HG03060 (cell line): ENCODE data around the gene DDX1.

Experiments used
- ATAC-seq: cut with Tn5 transposase; IDR thresholded peaks from one replicate; pipeline ENCODE4 v1.9.1; 2021; ENCODE audit warnings: low read depth, moderate number of reproducible peaks; ENCODE audit not compliant: unreplicated experiment

Gene DDX1

DNA sequence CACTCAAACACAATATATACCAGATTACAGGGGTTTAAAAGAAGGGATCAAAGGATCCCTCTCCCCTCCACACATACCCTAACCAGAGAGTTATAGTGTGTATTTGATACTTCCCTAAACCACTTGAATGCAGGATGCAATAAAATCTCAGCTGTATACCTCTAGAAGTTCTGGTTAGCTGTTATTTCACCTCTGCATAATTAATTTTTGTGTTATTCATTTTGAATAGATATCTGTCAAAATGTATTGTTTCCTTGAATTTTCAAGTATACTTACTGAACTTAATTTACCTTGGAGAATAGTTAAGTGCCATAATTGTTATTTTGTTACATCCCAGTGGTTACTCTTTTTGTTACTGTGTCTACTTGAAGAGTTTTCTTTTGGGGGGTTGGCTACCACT is 34.5 kb downstream of the DDX1 start:
- ATAC-seq = no peak

DNA sequence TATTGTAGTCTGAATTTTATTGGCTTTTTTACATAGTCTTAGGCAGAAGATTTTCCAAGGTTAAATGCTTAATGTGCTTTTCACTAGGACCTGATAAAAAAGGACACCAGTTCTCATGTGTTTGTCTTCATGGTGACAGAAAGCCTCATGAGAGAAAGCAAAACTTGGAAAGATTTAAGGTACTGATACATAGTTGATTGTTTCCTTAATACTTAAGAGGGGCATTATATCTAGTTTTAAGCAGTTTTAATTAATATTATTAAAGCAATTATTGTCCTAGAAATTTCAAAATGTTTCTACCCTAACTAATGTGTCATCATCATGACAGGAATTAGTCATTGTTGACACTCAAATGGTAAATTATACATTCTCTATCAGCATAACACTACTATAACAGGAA is 35.3 kb downstream of the DDX1 start:
- no peak for ATAC-seq

DNA sequence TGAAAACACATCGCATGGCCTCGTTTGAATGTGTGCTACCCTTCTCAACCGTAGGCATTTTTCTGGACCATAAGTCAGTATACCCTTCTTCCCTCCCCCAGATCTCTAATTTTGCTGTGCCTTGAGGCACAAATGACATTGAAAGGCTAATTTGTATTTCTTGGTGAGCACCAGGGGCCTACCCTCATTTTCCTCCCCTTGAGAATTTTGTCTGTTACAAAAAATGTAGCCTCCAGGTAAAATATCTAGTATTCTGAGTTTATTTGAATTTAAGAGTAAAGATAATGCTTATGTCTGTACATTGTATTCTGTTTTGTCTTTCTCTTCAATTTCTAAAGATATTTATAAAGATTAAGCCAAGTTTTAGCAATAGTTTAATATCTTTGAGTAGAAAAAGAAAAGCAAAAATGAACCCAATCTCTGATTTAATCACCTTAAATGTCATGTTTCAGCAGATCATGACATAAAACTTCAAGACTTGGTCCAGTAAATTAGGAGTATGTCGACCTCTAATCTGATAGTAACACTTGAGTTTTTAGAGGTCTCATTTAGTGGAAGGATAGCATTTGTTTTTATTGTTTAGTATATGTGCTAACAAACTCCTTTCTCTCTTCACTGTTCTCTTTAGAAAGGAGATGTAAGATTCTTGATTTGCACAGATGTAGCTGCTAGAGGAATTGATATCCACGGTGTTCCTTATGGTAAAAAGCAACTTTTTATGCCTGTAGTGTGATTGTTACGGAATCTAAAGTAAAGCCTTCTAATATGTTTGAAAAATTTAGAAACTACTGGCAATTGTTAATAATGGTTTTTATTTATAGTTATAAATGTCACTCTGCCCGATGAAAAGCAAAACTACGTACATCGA is 36.4 kb downstream of the DDX1 start:
- no peak for ATAC-seq

DNA sequence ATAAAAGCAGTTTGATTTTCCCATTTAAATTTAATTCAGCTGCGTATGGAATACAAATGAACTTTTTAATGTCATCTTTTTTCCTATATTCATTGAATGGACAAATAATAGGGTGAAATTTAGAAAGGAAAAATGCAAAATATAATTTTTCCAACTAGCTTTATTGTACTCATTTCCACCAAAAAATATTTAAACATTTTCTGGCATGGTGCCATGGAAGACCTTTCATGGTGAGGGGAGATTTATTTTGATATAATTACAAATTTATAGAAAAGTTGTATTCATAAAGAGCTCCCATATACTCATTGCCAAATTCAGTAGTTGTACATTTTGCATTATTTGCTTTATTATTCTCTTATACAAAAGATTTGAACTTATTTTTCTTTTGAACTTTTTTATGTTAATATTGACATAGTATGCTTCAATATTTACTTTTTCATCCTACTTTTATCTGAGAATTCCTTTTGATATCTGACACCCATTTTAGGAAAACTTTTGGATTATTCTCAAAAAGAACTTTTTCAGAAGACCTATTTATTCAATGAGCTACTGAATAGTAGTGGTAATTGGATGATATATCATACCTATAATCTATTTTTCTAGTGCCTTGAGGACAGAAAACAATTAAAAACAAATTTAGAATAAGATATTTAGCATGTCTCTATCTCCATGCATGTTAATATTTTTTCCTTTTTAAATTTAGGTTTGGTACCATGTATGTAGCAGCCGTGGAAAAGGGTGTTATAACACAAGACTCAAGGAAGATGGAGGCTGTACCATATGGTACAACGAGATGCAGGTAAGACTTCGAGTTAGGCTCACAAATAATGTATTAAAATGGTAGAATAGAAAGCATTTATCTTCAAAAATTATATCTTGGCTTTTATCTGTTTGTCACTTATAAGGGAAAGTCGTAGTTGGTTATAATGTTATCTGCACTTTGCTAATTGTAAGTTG is 37.5 kb downstream of the DDX1 start:
- ATAC-seq = no peak

DNA sequence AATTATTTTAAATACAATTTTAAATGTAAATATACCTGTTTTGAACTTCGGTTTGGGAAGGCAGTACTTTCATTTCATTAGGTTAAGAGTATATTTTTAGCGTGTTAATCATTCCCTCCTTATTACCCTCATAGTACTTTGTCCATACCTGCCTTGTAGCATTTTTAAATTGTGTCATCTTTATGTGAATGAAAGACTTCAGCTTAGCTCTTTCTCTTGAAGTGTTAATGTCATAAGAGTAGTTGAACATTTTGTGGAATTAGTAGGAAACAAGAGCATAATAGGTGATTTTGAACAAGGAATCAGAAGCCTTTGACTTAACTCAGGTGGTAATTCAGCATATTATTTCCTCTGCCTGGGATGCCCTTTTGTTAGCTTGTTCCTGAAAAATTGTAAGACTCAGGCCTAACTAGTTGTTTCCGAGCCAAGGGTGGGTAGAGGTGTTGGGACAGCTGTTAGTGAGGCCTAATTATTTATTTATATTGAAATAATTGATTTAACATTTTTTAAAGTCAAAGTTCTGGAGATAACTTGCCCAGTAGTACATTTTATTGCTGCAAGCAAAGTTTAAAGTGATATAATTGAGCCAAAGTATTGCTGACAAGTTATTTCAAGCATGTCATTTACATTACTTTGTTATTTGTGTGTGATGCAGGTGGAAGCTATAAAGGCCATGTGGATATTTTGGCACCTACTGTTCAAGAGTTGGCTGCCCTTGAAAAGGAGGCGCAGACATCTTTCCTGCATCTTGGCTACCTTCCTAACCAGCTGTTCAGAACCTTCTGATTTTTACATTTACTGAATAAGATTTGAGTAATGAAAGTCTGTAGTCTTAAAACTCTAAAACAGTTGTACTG is 38.7 kb downstream of the DDX1 start:
- ATAC-seq = no peak

DNA sequence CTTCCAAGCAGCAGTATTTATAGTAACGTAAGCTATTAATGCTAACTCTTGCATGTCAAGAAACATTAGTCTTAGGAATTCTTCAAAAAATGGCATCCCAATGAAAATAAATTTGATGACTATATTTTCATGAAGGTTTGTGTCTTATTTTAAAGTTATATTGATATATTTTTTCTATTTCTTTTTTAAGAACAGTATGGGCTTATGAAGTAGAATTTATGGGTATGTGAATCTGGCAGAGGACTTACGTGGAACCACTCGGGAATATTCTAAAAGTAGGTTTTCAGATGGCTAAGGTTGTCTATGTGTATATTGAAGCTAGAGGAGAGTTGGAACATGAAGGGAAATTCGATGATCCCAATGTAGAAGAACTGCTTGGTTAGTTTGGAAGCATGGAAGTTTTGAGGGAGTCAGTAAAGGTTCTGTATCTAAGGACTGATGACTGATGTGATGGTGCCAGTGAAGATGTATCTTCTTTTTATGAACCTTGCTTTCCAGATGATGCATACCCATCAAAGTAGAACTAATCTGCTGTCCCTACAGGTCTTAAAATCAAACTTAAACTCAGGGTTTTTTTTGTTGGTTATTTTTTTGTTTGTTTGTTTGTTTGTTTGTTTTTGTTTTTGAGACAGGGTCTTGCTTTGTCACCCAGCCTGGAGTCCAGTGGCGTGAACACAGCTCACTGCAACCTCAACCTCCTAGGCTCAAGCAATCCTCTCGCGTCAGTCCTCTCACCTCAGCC is 39.5 kb downstream of the DDX1 start:
- ATAC-seq = no peak

DNA sequence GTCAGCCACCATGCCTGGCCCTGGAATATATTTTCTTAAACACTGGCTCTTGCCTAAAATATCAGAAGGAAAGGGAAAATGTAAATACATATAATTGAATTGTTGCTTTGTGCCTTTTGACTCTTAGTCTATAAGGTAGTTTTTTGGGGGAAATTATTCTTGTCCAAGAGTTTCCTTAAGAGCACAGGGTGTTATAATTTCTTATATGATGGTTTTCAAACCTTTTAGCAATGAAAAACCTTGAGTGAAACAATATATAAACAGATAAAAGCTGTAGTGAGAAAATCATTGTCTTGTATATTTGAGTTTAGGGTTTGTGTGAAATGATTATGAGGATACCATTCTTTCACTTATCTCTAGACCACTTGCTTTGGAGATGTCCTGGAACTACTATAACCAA is 40.2 kb downstream of the DDX1 start:
- ATAC-seq = no peak

DNA sequence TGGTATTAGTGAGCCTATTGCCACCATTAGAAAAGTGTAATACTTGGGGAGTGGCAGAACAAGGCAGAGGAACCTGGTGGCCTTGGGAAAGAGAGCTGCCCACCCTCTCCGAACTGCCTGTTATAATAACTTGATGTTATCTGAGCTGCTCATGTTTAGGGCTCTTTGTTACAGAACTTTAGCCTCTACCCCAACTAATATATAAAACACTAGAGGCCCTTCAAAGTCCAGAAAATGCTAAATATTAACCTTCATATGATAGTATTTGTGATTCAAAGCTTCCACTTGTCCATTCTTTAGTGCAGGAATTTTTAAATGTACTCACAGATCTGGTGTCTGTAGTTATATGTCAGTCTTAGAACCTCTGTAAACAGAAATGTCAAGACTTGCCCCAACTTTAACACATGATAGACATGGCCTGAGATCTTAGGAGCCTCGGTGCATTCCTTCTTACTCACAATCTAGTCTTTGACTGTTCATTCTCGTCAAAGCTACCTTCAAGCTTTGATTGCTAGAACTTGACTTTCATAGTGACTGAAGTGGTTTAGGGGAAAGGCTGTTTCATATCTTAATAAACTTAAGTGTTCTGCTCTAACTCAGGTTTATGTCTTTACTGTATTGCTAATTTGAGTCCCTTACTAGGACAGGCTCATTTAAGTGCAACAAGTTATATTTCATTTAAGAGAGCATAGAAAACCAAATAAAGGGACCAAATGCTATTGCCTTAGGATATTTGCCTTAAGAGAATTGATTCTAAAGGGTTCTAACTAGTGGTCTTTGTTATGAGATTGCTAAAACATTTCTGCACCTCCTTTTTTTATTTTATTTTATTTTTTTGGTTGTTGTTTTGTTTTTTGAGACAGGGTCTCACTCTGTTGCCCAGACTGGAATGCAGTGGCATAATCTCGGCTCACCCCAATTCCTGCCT is 41.6 kb downstream of the DDX1 start:
- no peak for ATAC-seq

DNA sequence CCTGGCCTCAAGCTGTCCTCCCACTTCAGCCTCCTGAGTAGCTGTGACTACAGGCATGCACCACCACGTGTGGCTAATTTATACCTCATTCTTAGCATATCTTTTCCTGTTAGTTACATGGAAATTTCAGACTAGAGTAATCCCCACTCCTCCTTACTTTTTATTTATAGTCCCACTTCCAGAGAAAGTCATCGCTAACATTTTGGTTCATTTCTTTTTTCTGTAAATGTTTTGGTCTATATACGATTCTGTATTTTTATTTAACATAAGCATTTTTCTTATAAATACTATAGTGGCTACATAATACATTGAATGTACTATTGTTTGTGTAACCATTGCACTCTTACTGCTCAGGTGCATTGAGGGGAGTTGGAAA is 42.3 kb downstream of the DDX1 start:
- no peak for ATAC-seq

DNA sequence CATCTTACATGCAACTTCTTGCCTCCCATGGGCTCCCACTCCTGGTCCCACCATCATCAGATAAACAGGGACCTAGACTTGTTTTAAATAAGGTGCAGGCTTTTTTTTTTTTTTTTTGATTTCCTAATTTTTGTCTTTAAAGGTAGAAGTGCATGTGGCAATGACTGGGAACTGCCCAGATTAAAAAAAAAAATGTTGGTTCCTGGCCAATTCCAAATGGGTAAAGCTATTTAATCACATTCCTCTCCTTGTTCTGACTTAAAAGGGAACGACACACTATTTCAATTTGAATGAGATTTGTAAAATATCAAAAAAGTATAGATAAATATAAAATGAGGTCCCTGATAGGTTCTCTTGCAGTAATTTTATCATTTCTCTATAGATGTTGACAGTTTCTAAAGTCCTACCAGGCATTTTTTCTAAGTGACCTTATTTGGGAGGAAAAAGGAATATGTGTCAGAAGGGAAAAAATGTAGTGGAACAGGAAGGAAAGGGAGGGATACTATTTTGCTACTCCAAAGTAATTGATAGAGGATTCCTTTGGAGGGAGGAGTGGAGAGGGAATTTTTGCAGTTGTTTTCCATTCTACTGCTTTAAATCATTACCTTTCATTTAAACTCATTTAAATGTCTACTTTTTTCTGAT is 43.3 kb downstream of the DDX1 start:
- no peak for ATAC-seq

DNA sequence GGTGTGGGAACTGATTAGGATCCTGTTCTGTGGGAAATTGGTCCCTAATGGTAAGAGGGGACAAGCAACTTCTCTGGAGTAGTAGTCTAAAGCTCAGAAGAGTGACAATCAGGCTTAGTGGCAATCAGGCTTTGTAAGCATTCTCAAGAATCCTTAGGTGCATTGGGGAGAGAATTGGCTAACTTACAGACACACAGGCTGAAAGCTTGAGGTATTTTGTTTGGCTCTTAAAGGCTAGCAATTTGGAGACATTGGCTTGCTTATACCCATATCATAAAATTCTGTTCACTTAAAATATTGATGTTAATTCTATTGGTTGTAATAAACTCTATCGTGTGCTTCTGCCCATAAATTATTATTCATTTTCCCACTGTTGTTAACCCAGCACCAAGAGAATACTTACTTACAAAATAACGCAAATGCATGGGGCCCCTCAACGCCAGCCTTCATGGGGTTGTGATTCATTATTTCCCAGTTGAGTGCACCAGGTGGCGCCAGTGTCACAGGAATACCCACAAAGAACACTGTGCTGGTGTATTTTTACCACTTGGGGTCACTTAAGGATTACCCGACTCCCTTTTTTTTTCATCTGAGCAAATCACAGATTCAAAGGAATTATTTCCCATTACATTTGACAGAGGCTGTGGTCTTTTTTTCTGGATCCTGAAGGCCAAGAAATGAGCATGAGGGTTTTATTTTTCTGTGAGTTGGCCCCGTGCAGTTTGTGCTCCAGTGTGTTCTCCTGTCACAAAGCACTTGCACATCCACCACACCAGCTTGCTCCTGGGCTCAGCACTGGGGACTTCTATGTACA is 45.5 kb downstream of the DDX1 start:
- ATAC-seq = no peak

DNA sequence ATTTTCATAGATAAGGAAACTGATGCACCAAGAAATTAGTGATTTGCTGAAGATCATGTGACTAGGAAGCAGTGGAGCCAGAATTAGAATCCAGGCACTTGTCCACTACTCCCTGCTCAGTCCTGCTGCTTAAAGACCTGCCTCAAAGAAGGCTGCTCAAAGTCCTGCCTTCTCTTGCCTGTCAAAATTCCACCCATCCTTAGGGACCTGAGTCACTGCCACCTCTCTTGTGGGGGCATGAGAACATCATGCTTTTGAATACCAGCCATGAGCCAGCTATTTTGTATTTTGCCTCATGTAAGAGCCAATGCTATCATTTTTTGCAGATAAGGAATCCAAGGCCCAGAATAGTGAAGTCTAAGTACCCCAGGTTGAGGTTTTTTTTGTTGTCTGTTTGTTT is 47.1 kb downstream of the DDX1 start:
- no peak for ATAC-seq

DNA sequence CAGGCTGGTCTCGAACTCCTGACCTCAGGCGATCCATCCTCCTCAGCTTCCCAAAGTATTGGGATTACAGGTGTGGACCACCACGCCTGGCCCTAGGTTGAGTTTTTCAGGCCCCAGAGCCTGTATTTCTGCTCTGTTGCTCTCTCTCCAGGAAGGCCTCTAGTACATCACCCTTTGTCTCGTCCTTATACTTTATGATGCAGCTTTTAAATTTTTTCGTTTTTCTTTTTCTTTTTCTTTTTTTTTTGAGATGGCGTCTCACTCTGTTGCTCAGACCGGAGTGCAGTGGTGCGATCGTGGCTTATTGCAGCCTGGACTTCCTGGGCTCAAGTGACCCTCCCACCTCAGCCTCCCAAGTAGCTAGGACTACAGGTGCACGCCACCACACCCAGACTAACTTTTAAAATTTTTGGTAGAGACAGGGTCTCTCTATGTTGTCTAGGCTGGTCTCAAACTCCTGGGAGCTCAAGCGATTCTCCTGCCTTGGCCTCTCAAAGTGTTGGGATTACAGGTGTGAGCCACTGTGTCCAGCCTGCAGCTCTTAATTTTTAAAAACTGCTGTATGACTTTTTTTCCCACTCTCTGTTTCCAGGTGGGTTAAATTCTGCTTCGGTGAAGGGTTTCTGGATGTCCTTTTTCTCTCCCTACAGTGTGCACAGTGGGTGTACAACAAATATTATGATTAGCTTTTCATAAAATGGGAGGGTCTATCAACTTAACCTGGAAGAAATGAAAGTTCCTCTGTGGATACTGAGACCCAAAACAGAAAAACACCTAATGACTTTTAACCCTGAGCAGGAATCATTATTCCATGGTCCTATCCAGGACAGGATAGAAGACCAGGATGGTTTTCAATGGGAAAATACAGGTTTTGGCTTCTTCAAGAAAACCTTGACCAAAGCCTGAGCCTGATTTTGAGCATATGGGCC is 47.9 kb downstream of the DDX1 start:
- ATAC-seq = no peak

DNA sequence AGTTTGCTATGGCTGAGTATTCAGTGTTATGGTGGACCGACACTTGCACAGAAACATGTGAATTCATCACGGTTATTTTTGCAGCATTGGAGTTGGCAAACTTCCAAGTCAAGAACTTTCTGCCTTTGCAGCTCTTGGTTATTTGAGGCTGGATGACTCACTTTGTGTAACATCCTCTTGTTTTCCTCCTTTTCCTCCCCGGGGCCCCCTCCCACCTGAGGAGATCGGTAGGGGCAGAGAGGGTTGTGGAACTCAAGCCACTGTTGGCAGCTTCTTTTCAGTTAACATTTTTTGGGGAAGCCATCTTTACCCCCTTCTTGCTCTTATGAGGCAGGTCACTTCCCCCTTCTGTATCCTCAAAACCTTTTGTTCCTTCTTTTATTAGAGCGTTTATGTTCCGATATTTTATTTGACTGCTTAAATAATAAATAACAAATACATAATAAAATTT is 48.6 kb downstream of the DDX1 start:
- no peak for ATAC-seq

DNA sequence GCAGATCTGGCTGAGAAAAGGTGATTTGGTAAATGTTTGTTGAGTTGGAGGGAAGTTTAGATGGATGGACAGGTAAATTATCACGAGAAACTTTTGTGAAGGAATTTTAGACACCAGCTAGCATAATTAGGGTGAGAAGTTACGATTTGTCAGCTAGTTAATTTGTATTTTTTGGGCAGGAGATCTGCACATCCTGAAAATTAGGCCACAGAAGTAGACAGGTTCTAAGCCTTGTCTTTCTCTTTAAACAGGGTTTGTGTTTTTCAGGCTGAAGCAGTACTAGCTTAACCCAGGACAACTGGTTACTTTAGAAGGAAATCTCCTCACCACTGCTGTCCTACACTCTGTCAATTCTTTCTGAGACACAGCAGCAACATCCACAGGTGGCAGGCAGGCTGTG is 49.1 kb downstream of the DDX1 start:
- no peak for ATAC-seq

DNA sequence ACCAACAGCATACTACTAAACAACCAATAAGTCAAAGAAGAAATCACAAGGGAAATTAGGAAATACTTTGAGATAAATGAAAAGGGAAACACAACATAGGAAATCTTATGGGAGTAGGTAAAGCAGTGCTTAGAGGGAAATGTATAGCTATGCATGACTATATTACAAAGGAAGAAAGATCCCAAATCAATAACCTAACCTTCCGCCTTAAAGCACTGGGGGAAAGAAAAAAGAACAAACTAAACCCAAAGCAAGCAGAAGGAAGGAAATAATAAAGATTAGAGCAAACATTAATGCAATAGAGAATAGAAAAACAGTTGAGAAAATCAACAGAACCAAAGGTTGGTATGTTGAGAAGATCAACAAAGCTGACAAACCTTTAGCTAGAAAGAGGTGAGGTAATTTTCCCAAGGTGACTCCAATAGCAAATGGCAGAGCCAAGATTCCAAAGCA is 49.9 kb downstream of the DDX1 start:
- ATAC-seq = no peak
